Renal pelvis (tissue), 4 donors: ENCODE measurements around the gene ATP2A3. TPM values are rescaled to one million over a fixed set of nuclear protein-coding genes. Genes with fewer than 3 reads are reported as not detected.
"Not testable (repeated sequence)": the region's sequence is repeated elsewhere in the genome, so short reads cannot be mapped to it uniquely, and the experiment has no call there.

ENCODE experiments used
- DNase-seq: peaks from one replicate; pipeline ENCODE4 v3.0.0-alpha.2; 2013
- polyA plus RNA-seq, 3 donors: library from polyadenylated mRNA; unstranded; fragments of 120-200 nt; gene quantifications; one replicate each; pipeline ENCODE4 v1.2.1, GENCODE V29; 2013; ENCODE audit not compliant: insufficient read length in 3 of 3

Gene ATP2A3
- polyA plus RNA-seq, 3 donors = 5.4 to 7.2 (median 6.0) TPM

GRCh38 chr17:3992370-3992769 is 28.1 kb upstream of the ATP2A3 start:
- DNase-seq = no peak

GRCh38 chr17:3991699-3992098 is 27.5 kb upstream of the ATP2A3 start:
- DNase-seq = not testable (repeated sequence)

- no peak for DNase-seq
Observed at GRCh38 chr17:3990386-3991127, 26.3 kb upstream of the ATP2A3 start.

GRCh38 chr17:3989041-3989886 is 25.0 kb upstream of the ATP2A3 start:
- no peak for DNase-seq

- no peak for DNase-seq
Observed at GRCh38 chr17:3988297-3989040, 24.2 kb upstream of the ATP2A3 start.

GRCh38 chr17:3986939-3987335 is 22.7 kb upstream of the ATP2A3 start:
- no peak for DNase-seq

- no peak for DNase-seq
Observed at GRCh38 chr17:3986270-3986938, 22.2 kb upstream of the ATP2A3 start.

- DNase-seq = no peak
Observed at GRCh38 chr17:3985846-3986245, 21.6 kb upstream of the ATP2A3 start.

- DNase-seq = no peak
Observed at GRCh38 chr17:3983606-3984484, 19.6 kb upstream of the ATP2A3 start.

GRCh38 chr17:3982541-3983017 is 18.3 kb upstream of the ATP2A3 start:
- DNase-seq = no peak

- no peak for DNase-seq
Observed at GRCh38 chr17:3982113-3982512, 17.9 kb upstream of the ATP2A3 start.

- no peak for DNase-seq
Observed at GRCh38 chr17:3981455-3981854, 17.2 kb upstream of the ATP2A3 start.

- DNase-seq = no peak
Observed at GRCh38 chr17:3980381-3981014, 16.3 kb upstream of the ATP2A3 start.

- no peak for DNase-seq
Observed at GRCh38 chr17:3979290-3979611, 15.0 kb upstream of the ATP2A3 start.

GRCh38 chr17:3978421-3979289 is 14.4 kb upstream of the ATP2A3 start:
- no peak for DNase-seq

GRCh38 chr17:3977387-3977786 is 13.2 kb upstream of the ATP2A3 start:
- DNase-seq = no peak

GRCh38 chr17:3976675-3977171 is 12.5 kb upstream of the ATP2A3 start:
- DNase-seq = no peak

- no peak for DNase-seq
Observed at GRCh38 chr17:3974980-3975379, 10.7 kb upstream of the ATP2A3 start.

- no peak for DNase-seq
Observed at GRCh38 chr17:3974138-3974687, 10.0 kb upstream of the ATP2A3 start.
